ENCODE data around the gene PIK3R1.

Gene PIK3R1

DNA sequence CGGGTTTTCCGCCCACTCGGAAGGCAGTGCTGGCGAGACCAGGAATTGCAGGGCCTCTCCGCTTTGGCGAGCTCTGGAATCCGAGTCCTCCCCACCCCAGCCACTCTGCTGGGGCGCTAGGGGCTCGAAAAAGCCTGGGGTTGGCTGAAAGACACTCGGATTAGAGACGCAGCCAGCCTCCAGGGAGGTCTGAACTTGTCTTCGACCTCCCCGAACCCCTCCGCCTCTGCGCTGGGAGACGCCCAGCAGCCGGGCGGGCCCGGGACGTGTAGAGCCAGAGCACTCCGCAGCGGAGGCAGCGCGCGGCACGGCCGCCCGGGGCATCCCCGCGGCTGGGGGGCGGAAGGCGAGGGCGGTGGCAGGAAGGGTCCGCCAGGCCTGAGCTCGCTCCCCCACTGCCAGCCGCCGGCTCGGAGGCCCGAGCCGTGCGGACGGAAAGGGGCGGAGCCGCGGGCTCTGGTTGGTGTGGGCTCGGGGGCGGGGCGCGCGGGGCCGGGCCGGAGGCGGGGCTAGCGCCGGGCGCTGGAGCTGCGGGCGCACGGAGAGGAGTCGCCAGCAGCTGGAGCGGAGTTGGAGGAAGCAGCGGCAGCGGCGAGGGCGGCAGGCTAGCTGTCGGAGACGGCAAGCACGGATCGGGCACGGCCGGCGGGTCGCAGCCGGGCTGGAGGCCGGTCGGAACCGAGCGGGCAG lies at the start of gene PIK3R1:
Gene PIK3R1 (plus strand): TSS at position 549 of the 690 bp plus-strand sequence. CDS start 10,920 bp downstream, outside the sequence.
- DNase-seq: peak; percentile 95

DNA sequence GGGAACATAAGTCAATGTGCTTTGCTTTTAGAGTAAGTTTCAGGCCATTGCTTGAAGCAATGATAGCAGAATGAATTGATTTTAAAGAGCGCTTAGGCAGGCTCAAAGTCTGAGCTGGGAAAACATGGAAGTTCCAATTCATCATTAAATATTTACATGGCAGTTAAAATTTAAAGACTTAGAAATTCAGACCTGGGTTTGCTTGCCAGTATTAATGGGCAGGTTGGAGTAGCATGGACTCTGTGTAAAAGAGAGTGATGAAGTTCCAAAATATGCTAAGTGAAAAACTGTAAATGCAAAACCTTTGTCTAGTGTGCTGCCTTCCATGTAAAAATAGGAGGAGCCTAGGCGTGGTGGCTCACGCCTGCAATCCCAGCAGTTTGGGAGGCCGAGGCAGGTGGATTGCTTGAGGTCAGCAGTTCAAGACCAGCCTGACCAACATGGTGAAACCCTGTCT lies 48.3 kb upstream of the PIK3R1 start:
- no peak for DNase-seq

DNA sequence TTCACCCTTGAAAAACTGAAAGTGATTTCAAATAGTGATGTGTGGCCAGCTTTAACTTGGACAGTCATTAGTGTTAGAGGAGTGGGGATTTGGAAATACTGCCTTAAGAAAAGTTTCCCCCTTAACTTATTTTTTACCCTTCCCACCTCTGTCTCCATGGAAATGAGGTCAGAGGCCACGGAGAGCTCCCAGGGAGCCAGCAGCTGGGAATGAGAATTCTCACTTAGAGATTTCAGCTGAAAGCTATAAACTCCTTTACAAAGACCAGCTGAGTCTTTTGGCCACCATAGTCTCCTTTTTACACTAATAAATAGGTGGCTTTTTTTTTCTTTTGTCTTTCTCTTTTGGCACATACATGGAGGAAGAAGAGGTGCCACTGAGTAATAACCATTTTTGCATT lies 45.7 kb upstream of the PIK3R1 start:
- DNase-seq: no peak

DNA sequence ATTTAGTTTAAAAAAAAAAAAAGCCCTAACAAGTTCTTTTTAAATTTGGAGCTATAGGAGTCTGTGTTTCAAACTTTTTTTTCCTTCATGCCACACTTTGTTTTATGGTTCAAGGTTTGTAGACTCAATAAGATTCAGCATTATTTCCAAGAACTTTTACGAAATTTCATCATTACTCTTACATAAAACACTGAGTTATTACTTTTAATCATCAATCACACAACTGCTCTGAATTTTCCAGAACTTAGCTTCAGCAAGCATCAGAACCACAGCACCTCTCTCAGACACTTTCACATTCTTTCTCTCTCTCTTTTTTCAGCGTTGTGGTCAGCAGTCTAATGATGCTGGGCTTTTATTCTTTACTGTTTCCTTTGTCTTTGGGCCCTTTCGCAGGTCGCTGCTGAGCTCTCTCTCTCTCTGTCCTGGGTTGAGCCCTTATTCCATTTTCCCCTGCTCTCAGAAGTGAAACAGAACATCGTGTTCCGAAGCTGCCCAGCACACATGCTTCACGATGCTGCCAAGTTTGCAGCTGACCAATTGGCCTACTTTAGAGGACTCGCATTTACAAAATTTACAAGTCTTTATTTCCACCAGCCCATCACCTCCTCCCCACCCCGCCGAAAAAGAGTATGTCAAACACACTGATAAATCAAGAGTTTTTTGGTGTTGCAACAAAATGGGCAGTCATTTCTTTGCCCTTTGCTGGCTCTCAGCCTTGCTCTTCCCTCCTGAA lies 44.6 kb upstream of the PIK3R1 start:
- no peak for DNase-seq

DNA sequence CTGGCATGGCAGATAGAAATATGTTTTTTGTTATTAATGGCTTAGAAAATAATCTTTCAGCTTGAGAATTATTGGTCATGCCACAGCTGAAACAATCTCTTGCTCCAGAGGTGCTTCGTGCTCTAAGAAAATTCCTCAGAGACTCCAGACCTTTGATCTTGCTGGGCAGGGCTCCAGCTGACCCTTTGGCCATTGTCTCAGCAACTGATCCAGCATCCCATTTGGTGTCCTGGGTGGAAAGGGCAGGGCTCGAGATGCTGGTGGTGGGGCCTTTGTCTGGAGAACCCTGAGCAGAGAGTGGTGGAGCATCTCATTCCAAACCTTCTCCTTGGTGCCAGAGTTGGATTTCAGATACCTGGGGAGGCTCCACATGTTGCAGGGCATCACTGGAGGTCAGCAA lies 43.2 kb upstream of the PIK3R1 start:
- no peak for DNase-seq

DNA sequence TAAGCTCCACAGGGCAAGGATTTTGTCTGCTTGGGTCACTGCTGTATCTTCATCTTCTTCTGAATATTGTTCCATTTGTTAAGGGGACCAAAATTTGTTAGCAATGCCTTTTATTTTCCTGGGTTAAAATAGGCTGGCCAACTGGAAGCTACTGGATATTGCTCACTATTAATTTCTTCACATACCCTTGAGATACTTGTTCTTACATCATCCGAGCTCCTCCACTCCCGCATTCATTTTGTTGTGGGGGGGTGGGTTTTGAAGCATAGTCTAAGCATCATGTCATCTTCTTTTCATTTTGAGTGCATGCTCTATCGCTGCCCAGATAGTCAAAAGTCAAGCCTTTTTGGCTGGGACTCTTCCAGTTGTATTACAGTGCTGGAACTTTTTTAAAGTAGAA lies 42.5 kb upstream of the PIK3R1 start:
- DNase-seq: no peak

DNA sequence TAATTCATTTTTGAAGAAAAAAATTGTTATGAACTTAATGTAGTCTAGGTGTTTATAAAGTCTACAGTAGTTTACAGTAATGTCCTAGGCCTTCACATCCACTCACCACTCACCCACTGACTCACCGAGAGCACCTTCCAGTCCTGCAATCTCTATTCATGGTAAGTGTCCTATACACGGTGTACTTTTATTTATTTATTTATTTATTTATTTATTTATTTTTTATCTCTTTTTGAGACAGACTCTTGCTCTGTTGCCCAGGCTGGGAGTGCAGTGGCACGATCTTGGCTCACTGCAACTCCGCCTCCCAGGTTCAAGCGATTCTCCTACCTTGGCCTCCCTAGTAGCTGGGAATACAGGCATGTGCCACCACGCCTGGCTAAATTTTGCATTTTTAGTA lies 39.3 kb upstream of the PIK3R1 start:
- no peak for DNase-seq

DNA sequence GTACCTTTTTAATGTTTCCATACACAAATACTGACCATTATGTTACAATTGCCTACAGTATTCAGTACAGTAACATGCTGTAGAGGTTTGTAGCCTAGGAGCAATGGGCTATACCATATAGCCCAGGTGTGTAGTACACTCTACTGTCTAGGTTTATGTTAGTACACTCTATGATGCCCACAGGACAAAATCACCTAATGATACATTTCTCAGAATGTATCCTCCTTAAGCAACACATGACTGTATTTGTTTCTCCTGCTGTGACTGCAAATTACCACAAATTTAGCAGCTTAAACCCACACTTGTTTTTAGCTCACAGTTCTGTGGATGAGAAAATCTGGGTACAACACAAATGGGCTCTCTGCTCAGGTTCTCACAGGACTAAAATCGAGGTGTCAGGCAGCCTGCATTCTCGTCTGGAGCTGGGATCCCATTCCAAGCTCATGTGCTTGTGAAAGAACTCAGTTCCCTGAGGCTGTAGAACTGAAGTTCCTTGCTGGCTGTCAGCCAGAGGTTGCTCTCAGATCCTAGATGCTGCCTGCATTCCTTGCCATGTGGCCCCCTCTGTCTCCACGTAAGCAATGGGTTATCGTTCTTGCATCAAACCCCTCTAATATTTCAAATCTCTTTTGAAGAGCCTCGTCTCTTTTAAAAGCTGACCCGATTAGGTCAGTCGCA lies 38.6 kb upstream of the PIK3R1 start:
- DNase-seq: no peak

DNA sequence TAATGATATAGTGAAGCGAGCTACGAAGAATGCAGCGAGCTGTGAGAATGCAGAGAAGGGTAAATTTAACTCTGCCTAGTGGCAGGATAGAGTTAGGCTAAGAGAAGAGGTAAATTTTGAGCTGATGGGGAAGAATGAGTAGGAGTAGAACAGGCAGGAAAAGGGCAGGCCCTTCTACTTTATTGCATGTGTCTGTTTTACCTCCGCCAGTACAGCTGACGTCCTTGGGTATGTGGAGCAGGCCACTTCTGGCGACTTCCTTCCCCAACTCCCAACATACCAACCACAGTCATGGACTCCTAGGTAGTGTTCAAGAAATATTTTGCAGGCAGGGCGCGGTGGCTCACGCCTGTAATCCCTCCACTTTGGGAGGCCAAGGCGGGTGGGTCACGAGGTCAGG lies 37.9 kb upstream of the PIK3R1 start:
- no peak for DNase-seq

DNA sequence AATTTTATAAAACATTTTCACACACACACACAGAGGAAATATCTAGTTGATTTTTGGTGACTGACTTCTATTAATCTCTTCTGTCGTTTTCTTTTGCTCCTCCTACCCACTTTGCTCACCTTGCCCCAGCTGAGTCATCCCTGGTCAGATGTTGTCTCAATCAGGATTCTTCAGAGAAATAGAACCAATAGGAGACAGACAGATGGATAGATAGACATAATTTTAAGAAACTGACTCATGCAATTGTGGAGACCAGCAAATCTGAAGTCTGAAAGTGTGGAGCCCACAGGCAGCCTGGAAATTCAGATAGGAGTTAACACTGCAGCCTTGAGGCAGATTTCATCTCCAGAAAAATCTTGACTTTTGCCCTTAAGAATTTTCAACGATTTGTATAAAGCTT lies 37.0 kb upstream of the PIK3R1 start:
- DNase-seq: no peak

DNA sequence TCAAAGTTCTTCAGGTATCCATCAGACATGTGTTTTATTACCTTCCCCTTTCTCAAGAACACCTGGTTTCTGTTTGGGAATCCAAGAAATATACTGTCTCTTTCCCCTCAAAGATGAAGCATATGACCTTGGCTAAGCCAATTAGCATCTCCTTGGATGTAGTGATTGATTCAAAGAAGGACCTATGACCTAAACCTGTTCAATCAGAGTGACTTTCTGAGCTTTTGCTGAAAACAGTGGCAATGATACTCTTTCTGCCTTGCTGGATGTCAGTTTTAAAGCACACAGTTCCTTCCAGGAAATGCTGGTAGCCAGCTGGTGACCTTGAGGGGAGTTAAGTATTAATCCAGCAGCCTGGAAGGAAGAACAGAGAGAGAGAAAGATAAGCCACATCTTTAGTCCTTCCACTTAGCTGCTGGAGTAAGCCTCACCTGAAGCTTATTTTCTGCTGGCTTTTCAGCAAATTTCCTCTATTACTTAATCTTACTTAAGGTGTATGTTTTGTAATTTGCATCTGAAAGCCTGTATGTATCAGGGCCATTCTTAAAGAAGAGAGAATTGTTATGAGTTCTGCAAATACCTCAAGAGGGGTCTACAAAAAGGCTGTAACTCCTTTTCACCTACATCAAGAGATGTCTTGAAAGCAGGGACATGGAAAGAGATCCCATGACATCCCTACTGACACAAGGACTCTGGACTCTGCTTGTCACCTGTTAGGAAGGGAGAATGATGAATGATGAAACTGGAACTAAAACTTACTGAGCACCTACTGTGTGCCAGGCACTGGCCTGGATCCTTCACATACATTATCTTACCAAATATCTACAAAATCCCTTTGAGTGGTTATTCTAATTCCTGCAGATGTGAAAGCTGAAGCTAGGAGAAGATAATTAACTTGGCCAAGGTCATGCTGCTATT lies 35.2 kb upstream of the PIK3R1 start:
- DNase-seq: no peak

DNA sequence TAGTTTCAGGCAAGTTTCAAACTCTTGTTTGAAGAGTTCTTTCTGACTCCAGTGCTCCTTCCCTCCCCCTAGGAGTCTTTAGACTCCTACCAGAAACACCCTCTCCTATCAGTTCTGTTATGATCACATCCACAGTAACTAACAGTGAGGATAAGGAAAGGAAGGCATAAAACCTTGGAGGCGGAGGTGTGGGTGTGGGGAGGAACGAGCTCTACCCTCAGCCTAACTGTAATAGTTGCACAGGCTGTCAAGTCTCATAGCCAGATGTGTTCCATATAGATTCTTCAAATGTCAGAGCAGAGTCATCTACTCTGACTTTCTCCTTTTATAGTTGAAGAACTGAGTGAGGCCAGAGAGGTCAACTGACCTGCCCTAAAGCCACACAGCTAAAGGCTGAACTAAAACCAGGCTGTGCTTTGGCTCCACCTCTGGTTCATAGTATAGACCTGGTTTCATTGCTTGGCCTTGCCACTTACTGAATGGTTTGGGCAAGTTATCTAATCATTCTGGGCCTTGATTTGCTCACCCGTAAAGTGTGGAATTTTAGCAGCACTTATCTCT lies 34.4 kb upstream of the PIK3R1 start:
- DNase-seq: no peak

DNA sequence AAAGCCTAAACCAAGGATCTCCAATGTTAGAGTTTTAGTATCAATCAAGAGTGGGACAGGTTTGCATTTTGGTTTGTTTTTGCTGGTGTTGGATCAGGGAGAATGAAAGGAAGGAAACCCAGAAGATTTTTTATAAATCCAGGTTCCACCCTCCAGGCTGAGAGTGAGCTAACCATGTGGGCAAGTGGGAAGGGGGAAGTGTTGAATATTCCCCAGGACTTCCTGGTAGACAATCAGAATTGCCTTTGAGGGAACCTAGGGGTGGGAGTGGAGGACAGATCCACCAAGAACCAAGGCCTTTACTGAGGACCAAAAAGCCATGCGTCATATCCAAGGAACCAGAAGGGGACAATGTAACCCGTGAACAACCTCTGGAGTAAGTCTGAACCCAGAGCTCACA lies 33.5 kb upstream of the PIK3R1 start:
- no peak for DNase-seq

DNA sequence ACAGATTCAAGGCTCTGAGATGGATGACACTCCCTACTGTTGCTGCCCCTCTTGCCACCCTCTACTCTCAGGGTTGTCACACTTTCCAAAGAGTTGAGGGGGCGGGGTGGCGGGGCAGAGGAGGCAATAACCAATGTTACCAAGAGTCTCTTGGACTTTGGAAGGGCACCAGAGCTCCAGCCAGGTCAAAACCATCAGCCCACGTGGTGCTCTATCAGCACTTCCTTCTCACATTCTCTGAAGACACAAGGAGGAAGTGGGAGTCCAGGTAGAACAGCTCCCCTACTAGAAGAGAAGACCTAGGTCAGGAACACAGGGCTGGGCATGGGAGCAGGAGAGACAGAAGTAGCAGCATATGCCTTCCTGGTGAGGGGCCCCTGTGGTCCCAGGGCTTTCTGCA lies 33.0 kb upstream of the PIK3R1 start:
- DNase-seq: no peak

DNA sequence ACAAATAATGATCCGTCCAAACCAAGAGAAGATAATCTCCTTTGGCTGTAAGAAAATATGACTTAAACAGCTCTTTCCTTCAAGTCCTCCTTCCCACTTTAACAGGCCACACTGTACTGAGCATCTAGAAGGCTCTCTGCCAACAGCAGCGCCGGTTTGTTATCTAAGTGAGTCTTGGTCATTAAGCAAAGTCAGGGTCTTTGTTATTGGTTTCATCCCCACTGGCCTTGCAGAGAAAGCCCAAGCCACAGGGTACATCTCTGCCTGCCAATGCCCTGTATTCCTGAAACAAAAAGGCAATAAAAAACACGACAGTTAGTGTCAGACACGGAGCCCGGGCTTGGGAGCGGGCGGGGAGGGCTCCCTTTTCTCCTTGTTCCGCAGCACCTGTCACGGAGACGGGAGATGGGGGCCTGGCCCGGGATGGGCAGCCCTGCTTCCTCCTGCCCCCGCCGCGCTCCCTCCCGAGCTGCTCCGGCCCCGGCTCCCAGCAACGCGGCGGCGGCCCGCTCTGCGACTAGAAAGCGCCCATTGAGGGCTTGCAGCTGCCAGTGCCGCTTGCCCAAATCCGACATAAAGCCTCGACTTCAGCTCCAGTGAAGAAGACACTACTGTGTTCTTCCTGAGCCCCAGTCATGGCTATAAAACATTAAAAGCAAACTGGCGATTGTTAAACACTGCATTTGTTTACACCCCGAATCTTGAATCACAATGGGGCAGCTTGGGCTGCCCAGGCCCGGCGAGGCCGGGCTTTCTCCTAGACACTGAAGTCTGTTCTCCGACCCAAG lies 28.1 kb upstream of the PIK3R1 start:
- DNase-seq: no peak

DNA sequence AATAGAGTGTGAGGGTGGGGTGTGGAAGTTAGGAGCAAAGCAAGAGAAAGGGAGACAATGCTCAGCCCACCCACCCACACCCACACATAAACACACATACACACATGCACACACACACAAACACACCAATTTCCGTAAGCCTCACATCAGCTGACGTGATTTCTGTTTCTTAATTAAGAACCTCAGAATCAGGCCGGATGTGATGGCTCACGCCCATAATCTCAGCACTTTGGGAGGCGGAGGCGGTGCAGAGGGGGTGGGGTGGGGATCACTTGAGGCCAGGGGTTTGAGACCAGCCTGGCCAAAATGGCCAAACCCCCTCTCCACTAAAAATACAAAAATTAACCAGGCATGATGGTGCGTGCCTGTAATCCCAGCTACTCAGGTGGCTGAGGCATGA lies 26.4 kb upstream of the PIK3R1 start:
- no peak for DNase-seq

DNA sequence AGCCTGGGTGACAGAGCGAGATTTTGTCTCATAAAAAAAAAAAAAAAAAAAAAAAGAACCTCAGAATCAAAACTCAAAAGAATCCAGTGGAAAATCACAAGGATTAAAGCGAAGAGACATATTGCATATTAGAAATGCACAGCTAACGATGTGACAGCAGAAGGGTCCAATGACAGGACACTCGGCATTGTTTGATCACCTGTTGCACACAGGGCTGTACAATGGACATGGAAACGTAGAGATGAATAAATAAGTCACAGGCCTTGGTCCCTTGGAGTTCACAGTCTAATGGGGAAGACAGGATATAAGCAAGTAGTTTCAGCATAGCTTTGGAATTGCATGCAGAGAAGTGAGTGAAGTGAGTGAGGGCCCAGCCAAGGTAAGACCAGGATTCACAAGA lies 25.9 kb upstream of the PIK3R1 start:
- DNase-seq: no peak

DNA sequence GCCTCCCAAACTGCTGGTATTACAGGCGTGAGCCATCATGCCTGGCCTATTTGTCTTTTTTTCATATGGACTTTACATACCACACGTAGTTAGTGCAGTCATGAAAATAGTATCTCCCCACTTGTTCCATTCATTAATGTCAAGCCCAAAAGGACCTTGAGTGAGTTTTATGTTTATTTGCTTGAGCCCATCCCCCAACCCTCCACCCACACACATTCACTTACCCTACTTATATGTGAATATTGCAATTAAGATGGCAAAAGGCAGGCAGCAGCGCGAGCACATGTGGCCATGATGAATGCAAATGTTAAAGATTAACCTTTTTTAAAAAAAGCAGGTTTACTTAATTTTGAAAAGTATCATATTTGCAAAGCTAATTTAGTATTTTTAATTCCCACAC lies 24.9 kb upstream of the PIK3R1 start:
- no peak for DNase-seq

DNA sequence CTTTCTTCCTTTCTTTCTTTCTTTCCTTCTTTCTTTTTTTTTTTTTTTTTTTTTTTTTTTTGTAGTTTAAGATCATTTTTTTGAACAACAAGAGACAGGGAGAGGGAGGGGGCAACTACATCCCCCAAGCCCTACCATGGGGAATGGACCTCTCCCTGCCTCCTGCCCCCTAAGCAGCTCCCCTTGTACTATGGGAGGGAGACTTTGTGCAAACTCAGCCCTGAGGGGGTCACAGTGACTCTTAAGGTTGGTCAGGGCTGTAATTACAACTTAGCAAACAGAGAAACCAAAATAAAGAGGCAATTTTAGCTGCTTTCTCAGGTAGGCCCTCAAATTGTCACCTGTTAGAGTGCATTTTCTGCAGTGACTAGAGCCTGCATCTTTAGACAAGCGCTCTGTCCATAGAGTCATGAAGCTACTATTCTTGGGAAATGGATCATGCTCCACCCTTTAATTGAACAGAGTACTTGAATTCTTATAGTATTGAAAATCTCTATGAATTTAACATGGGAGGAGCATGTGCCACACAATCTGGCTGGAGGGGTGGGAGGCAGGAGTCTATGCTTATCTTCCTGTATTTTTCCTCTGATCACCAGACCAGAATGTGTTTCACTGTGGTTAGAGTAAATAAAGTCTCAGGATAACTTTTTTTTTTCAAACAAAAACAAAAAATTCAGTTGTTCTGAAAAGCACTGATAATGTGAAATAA lies 24.3 kb upstream of the PIK3R1 start:
- DNase-seq: no peak

DNA sequence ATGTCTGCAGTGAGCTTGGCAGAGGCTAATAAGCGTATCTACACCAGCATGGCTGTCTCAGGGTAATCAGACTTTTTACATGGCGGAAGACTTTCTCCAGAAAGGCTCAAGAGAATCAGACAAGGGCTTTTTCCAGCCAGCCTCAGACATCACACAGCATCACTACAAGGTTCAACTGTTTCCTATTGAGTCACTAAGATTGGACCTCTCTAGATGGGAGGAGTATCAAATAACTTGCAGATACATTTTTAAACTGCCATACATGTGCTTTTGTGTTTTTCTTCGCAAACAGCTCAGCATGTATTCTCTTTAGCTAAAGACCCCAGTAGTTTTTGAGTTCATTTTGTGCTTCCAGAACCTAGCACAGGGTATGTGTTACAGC lies 22.9 kb upstream of the PIK3R1 start:
- no peak for DNase-seq

DNA sequence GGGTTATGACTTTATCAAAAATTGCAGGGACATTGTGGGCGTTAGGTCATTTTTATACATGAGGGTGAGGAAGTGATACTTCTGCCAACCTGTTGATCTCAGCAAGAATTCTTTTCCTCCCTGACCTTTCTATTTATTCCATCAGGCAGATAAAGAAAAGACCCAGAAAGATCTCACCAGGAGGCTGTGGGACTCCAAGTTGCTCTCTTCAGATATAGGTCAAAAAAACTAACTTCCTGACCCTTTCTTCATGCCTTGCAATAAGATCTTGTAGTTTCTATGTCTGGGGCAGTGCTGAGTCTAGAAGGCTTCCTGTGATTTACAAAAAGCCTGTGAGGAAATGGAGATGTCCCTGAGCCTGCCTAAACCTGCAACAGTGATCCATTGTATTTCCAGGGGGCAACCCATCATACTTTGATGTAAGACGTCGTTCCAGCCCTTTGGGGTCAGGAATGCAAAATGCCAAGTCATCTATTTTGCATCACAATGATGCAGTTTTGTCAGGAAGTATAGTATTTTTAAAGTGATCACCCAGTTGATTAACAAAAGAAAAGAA lies 22.0 kb upstream of the PIK3R1 start:
- no peak for DNase-seq

Measured in T1000 (cell line).